DMS53 (cell line): Measurements from ENCODE around the gene ARG1.
"Not testable (repeated sequence)": the region's sequence is repeated elsewhere in the genome, so short reads cannot be mapped to it uniquely, and the experiment has no call there.

ENCODE experiments used
- DNase-seq: peaks from one replicate; lab custom pipeline; 2025; lab: John Stamatoyannopoulos, UW

Gene ARG1

GRCh38 chr6:131572686-131573415 lies at the start of gene ARG1:
Gene ARG1, plus strand, starts transcription at chr6:131573226. Its CDS starts 57 bp downstream, at chr6:131573283.
- DNase-seq = no peak

- no peak for DNase-seq
Observed at GRCh38 chr6:131523988-131524673, 48.9 kb upstream of the ARG1 start.

- no peak for DNase-seq
Observed at GRCh38 chr6:131524695-131525336, 48.2 kb upstream of the ARG1 start.

- not testable (repeated sequence) for DNase-seq
Observed at GRCh38 chr6:131530936-131531335, 42.1 kb upstream of the ARG1 start.

GRCh38 chr6:131531681-131532080 lies 41.3 kb upstream of the ARG1 start:
- not testable (repeated sequence) for DNase-seq

GRCh38 chr6:131532580-131533039 lies 40.4 kb upstream of the ARG1 start:
- no peak for DNase-seq

GRCh38 chr6:131538615-131539014 lies 34.4 kb upstream of the ARG1 start:
- not testable (repeated sequence) for DNase-seq

- no peak for DNase-seq
Observed at GRCh38 chr6:131545317-131545716, 27.7 kb upstream of the ARG1 start.

GRCh38 chr6:131547488-131547887 lies 25.5 kb upstream of the ARG1 start:
- DNase-seq = no peak

- DNase-seq = no peak
Observed at GRCh38 chr6:131548441-131548840, 24.6 kb upstream of the ARG1 start.

- no peak for DNase-seq
Observed at GRCh38 chr6:131549811-131550210, 23.2 kb upstream of the ARG1 start.

- DNase-seq = no peak
Observed at GRCh38 chr6:131551902-131552301, 21.1 kb upstream of the ARG1 start.

GRCh38 chr6:131552572-131552971 lies 20.5 kb upstream of the ARG1 start:
- no peak for DNase-seq

- no peak for DNase-seq
Observed at GRCh38 chr6:131555992-131556391, 17.0 kb upstream of the ARG1 start.

GRCh38 chr6:131558922-131559321 lies 14.1 kb upstream of the ARG1 start:
- DNase-seq = no peak

GRCh38 chr6:131561925-131562707 lies 10.9 kb upstream of the ARG1 start:
- no peak for DNase-seq

- no peak for DNase-seq
Observed at GRCh38 chr6:131565056-131565455, 8.0 kb upstream of the ARG1 start.

GRCh38 chr6:131568726-131569125 lies 4.3 kb upstream of the ARG1 start:
- DNase-seq = no peak

GRCh38 chr6:131574133-131574532 lies 1.1 kb downstream of the ARG1 start:
- no peak for DNase-seq

GRCh38 chr6:131574686-131575085 lies 1.7 kb downstream of the ARG1 start:
- DNase-seq = no peak

GRCh38 chr6:131575834-131576478 lies 2.9 kb downstream of the ARG1 start:
- DNase-seq = no peak

- no peak for DNase-seq
Observed at GRCh38 chr6:131581523-131581922, 8.5 kb downstream of the ARG1 start.
